HG02938 (cell line): ENCODE results near the gene SLC25A44.
"Not testable (repeated sequence)": the region's sequence is repeated elsewhere in the genome, so short reads cannot be mapped to it uniquely, and the experiment has no call there.

Experiments
- ATAC-seq: cut with Tn5 transposase; IDR thresholded peaks from one replicate; pipeline ENCODE4 v1.9.1; 2021; ENCODE audit warnings: mild to moderate bottlenecking, moderate library complexity; ENCODE audit not compliant: unreplicated experiment

SLC25A44 gene

DNA sequence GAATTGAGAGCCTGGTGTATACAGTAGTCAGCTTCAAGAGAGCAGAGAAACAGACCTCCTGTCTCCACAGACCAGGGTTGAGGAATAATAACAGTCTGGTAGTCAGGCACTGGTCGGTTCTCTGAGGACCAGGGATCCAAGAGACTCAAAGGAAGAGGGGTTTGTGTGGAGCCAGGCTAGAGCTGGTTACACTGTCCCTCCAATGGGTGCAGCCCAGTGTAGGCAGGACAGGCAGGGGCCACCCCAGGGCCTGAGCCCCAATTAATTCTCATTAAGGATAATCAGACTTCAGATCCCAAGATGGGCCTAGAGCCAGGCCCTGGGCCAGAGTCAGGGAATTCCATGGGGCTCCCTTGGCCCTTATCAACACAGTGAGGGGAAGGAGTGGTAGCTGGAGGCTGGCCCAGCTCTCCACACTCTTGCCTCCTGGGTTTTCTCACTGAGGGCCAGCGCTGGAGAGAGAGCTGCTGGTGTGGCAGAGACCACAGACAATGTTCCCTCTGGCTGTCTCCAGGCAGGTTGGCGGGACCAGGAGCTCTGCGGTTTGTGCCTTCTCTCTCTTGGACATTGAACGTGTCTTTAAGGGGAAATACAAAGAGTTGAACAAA, 31.4 kb upstream of the SLC25A44 start:
- ATAC-seq, result no peak

DNA sequence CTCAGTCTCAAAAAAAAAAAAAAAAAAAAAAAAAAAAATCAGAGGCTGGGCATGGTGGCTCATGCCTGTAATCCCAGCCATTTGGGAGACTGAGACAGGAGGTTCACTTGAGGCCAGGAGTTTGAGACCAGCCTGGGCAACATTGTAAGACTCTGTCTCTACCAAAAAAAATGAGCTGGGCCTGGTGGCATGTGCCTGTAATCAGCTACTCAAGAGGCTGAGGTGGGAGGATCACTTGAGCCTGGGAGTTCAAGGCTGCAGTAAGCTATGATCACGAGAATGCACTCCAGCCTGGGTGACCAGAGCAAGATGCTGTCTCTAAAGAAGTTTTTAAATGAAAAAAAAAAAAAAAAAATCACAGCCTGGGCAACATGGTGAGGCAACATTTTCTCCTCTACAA, 30.2 kb upstream of the SLC25A44 start:
- ATAC-seq, result no peak

DNA sequence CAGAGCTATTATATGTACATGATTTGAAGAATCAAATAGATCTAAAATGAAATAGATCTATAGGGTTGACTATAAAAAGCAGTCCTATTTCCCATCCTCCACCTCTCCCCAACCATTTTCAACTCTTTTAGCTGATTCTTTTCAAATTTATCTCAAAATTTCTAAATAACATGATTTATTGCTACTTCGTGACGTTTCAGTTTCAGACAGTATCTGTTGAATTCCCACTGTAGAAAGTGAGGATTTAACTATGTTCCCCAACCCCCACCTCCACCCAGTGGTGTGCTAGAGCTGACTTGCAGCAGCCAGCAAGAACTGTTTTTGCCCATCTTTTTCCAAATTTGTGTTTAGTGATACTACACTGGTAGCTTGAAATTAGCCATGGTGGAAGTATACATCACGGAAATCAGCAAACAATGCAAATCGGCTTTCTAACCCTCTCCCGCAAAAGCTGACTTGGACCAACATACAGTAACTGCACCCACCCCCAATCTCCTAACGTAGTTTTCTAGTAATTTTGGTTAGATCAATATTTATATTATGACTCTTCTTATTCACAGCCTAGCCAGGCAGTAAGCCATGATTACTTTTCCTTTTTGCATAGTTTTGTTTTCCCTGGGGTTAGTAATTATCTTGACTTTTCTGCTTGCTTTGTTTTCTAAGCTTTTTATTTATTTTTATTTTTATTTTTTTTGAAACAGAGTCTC, 29.6 kb upstream of the SLC25A44 start:
- no peak for ATAC-seq

DNA sequence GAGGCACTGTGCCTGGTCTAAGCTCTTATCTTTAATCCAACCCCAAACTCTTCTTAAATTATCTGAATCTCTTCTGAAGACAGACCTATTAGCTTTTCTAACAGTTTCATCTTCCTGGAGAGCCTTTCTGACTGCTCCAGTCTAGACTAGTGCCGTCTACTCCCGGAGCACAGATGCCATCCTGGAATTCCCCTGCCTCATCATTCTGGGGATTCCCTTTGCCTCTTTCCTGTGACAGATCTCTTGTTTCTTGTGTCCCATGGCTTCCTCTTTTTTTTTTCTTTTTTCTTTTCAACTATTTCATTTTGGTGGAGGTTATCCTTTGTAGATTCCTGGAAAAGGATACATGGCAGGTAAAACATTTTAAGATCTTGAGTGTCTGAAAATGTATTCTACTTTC, 28.8 kb upstream of the SLC25A44 start:
- no peak for ATAC-seq

DNA sequence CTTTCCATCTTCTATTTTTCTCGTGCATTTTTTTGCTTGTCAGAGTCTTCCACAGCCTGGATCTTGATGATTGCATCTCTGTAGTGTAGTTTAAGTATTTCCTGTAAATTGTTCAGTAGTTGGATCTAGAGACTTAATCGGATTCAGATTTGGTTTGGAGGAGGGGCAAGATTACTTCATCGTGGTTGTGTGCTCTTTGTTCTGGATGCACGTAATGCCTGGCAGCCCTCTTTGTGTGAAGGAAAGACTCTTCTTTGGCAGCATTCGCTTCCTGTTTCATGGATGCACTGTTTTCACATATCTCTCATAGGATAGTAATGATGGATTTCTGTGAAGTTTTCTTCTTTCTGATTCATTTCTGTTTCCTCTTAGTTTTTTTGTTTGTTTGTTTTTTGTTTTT, 26.4 kb upstream of the SLC25A44 start:
- no peak for ATAC-seq

DNA sequence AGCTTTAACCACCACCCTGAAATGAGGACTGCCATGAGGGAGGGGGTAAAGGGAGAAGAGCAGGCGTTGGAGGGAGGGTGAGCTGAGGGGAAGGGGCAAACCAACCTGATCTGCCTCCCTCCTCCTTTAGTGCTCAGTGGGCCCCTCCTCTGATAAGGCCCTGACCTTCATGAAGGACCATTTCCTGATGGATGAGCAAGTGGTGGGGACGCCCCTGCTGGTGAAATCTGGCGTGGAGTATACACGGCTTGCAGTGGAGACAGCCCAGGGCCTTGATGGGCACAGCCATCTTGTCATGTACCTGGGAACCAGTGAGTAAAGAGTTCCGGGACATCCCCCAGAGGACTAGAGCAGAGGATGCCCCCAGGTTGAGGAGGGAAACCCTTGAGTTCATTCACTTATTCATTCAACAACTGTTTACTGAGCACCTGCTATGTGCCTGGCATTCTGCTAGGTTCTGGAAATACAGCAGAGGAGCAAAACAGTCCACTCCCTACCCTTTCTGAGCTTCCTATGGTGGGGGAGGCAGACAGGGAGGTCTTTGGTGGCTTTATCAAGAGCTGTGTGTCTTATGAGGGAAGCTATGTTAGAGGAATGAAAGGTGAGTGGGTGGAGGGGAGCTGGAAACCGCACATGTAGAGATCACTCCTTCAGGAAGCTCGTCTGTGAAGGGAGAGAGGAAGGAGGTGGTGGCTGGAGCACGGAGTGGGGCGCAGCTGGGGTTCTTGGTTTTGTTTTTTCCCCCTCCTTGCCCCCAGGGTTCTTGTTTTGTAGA, 21.0 kb upstream of the SLC25A44 start:
- no peak for ATAC-seq

DNA sequence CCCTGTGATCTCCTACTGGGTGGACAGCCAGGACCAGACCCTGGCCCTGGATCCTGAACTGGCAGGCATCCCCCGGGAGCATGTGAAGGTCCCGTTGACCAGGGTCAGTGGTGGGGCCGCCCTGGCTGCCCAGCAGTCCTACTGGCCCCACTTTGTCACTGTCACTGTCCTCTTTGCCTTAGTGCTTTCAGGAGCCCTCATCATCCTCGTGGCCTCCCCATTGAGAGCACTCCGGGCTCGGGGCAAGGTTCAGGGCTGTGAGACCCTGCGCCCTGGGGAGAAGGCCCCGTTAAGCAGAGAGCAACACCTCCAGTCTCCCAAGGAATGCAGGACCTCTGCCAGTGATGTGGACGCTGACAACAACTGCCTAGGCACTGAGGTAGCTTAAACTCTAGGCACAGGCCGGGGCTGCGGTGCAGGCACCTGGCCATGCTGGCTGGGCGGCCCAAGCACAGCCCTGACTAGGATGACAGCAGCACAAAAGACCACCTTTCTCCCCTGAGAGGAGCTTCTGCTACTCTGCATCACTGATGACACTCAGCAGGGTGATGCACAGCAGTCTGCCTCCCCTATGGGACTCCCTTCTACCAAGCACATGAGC, 17.2 kb upstream of the SLC25A44 start:
- no peak for ATAC-seq

DNA sequence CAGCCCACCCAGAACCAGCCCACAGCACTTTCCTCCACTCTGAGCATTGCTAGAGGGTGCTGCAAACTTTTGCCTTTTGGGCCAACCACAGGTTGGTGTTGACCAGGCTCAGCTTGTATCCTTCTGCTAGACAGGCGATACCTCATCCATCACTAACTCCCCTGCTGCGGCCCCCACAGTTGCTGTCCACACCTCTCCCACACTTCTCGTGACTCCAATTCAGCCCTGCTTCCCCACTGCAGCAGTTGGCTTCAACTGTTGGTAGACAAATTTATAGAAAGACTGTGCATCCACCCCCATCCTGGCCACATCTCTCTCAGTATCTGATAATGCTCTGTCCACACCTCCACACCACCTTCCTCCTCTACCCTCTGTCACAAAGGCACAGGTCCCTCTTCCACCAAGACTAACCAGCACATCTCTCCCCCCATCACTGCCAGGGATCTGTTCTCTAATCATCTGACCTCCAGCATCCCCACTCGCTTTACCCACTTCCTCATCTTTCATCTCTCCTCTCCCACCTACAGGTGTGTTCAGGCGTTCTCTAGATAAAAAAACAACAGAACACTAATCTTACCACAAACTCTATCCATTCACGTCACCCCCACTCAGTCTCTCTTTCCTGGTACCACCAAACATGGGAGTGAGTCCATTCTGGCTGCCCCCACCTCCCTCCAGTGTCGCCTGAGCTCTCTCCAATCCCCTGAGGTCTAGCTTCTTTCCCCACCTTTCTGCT, 15.8 kb upstream of the SLC25A44 start:
- no peak for ATAC-seq

DNA sequence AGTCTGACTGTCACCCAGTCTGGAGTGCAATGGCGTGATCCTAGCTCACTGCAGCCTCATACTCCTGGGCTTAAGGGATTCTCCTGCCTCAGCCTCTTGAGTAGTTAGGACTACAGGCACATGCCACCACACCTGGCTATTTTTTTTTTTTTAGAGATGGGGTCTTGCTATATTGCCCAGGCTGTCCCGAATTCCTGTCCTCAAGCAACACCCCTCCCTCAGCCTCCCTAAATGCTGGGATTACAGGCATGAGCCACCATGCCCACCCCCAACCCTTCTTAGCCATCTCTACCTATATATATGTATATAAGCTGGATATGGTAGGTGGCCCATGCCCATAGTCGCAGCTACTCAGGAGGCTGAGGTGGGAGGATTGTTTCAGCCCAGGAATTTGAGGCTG, 13.4 kb upstream of the SLC25A44 start:
- ATAC-seq, result no peak

DNA sequence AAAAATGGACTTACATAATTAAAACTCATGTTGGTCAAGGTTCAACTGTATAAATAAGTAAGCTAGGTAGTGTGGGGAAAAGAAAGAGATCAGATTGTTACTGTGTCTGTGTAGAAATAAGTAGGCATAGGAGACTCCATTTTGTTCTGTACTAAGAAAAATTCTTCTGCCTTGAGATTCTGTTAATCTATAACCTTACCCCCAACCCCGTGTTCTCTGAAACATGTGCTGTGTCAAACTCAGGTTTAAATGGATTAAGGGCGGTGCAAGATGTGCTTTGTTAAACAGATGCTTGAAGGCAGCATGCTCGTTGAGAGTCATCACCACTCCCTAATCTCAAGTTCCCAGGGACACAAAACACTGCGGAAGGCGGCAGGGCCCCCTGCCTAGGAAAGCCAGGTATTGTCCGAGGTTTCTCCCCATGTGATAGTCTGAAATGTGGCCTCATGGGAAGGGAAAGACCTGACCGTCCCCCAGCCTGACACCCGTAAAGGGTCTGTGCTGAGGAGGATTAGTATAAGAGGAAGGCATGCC, 12.4 kb upstream of the SLC25A44 start:
- ATAC-seq, result not testable (repeated sequence)

DNA sequence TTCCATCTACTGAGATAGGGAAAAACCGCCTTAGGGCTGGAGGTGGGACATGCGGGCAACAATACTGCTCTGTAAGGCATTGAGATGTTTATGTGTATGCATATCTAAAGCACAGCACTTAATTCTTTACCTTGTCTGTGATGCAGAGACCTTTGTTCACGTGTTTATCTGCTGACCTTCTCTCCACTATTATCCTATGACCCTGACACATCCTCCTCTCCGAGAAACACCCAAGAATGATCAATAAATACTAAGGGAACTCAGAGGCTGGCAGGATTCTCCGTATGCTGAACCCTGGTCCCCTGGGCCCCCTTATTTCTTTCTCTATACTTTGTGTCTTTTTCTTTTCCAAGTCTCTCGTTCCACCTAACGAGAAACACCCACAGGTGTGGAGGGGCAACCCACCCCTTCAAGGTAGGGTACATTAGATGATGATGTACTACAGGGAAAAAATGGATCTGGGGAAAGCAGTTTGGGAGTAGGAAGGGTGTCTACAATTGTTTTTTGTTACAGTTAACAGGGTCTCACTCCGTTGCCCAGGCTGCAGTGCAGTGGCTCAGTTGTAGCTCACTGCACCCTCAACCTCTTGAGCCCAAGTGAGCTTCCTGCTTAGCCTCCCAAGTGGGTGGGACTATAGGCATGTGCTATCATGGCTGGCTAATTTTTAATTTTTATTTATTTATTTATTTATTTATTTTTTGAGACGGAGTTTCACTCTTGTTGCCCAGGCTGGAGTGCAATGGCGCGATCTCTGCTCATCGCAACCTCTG, 11.7 kb upstream of the SLC25A44 start:
- ATAC-seq, result not testable (repeated sequence)

DNA sequence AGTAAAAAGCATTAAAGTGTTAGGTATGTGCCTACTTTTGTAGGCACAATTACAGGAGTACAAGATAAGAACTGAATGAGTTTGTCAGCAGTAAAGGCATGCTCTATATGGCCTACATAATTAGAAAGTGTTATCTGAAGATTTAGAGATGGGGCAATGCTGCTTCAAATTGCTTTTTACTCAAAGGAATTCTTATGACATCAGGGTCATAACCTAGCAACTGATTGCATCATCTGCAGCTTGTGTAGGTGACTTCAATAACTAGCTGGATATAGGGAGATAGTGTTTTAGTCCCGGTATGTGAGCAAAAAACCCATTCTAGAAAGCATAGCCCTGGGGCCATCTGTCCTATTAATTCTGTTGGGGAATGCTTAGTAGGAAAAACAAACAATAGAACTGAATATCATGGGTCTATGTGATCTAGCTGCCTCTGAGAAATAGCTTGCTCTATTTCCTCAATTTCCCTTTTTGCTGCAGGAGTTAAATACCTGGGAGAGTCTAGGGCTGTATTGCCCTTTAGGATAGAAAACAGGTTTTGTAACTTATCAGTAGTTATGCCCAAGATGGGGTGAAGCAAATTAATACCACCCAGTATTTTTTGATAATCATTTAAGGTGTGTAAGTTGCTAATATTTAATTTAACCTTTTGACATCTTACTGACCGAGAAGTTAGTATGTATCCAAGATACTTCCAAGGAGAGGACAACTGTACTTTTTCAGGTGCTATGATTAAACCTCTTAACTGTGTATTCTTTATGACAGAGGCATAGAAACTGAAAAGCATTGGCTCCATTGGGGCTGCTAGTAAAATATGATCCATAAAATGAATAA, 7.3 kb upstream of the SLC25A44 start:
- not testable (repeated sequence) for ATAC-seq

DNA sequence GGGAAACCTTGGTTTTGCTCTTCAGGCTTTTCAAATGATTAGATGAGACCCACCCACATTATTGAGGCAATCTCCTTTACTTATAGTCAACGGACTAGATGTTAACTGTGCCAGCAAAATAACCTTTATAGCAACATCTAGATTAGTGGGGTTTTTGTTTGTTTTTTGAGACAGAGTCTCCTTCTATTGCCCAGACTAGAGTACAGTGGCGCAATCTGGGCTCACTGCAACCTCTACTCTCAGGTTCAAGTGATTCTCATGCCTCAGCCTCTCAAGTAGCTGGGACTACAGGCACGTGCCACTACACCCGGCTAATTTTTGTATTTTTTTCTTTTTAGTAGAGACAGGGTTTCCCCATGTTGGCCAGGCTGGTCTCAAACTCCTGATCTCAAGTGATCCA, 3.6 kb upstream of the SLC25A44 start:
- not testable (repeated sequence) for ATAC-seq

DNA sequence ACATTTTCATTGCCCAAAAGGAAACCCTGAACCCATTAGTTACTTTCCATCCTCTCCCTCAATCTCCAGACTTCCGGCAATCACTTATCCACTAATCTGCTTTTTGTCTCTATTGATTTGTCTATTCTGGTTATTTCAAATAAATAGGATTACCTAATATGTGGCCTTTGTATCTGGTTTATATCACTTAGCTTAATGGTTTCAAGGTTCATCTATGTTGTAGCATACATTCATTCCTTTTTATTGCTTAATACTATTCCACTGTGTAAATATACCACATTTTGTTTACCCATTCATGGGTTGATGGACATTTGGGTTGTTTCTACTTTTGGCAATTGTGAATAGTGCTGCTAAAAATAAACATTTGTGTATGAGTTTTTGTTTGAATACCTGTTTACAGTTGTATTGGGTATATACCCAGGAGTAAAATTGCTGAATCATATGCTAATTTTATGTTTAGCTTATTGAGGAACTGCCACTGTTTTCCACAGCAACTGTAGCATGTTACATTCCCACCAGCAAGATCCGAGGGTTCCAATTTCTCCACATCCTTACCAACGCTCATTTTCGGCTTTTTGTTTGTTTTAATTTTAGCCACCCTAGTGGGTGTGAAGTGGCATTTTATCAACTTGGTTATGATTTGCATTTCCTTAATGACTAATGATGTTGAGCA, 2.5 kb upstream of the SLC25A44 start:
- no peak for ATAC-seq

DNA sequence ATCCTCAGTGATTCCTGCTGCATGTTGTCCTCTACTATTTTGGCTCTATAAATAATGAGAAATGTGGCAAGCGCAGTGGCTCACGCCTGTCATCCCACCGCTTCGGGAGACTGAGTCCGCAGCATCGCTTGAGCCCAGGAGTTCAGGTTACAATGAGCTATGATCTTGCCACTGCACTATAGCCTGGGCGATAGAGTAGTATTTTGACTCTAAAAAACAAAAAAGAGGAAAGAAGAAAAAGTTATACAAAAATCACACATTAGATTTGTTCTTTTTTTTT, 756 bp upstream of the SLC25A44 start:
- no peak for ATAC-seq

DNA sequence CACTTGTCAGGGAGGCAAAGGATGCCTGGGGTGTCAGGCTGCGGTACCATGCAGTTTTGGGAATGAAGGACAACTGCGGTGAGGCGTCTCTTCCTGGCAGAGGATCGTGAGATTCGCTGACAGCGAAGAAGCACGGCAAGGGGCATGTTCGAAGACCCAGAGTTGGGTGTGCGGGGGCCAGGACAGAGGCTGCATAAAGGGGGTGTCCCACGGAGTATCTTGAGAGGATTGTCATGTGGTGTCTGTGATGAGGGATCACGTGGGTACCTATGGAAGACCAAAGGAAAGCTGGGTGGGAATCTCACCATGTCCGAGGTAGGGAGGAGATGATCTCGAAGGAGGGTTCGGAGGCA, 372 bp downstream of the SLC25A44 start:
- peak; percentile 3 for ATAC-seq

DNA sequence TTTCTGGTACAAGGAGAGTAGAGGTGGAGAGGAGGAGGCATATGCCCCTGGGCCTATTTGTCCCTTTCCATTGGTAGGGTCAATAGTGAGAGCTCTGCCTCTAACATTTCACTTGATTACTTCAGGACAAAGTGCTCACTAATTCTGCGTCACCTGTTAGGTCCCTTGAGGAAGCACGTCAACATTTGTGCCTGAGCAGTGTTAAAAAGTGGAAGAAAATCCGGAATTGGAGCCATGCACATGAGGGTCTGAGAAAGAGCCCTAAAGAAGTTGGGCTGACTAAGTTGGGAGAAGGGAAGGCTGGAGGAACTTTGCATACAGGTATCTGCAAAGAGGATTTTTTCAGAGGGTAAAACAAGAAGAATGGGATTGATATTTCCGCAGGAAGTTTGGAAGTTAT, 1.9 kb downstream of the SLC25A44 start:
- no peak for ATAC-seq

DNA sequence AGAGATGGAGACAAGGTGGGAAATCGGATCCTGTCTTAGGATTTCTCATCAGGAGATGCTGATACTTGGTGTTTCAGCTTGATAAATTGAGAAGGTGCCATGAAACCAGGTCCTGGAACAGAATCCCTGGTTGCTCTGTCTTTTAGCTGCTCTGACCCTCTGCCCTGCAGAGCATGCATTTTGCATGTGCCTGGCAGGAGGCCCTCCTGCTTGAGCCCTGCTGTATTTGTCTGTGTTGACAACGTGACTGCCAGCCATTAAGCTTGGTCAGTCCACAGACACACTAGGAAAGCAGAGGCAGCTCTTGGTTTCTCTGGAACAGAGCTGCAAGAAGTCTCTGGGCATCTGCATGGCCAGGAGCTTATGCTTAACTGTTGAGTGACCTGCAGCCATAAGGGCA, 2.5 kb downstream of the SLC25A44 start:
- no peak for ATAC-seq

DNA sequence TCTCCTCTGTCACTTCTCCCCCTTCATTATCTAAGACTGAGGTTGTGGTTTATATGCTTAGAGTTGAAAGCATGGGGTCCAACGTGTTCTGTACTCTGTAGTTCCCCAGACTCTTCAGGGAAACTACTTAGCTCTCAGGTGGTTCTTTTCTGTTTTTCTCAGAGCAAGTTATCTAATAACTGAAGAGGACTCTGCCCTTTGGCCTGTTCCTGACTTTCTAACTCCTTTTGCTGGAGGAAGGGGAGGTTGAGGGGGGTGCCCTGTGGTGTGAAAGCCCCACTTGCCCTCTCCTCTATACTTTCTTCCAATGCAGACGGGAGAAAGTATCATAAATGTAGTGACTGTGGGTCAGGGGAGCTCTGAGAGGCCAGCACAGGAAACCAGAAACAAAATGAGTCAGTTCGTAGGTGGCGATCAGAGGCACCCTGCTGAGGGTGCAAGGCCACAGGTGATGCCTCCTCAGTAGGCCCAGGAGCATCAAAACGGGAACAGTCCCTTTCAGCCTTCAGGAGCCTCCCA, 5.0 kb downstream of the SLC25A44 start:
- no peak for ATAC-seq
